AG10803 (cell line): ENCODE measurements around the gene NXN.
"Not testable (repeated sequence)": the region's sequence is repeated elsewhere in the genome, so short reads cannot be mapped to it uniquely, and the experiment has no call there.

Source experiments
- DNase-seq: peaks from one replicate; pipeline ENCODE4 v3.0.0; 2010; ENCODE audit warnings: low read depth
- H3K4me3 ChIP-seq: 2 replicates; pipeline ENCODE4 v1.5.1; 2011; ENCODE audit warnings: mild to moderate bottlenecking, low read length, control low read depth
- CTCF ChIP-seq: conservative IDR thresholded peaks from 2 replicates; pipeline ENCODE4 v1.5.1; 2011; ENCODE audit warnings: mild to moderate bottlenecking, low read length, control low read depth, inconsistent platforms

NXN gene

GRCh38 chr17:916315-916714 lies 63.3 kb downstream of the NXN start:
- no peak for DNase-seq
- TF ChIP-seq CTCF = peak; percentile 27
- no peak overlapping the region for H3K4me3 ChIP-seq

GRCh38 chr17:915538-916201 lies 63.9 kb downstream of the NXN start:
- no peak for TF ChIP-seq CTCF
- no peak overlapping the region for H3K4me3 ChIP-seq
- no peak for DNase-seq

DNA sequence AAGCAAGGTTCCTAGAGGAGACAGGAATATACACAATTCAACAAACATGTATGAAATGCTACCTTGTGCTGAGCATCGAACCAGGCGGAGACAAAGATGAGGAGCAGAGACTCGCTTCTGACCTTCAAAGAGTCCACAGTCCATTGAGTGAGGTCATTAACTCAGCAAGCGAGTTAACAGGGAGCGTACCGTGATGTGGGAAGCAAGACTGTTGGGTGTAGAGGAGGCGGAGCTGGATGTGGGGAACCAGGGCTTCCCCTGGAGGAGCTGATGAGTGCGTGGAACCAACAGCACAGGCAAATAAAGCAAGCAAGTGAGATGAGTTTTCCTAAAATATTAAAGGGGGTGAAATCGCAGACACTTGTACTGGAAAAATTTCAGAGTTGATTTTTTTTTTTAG lies 65.0 kb downstream of the NXN start:
- no peak overlapping the region for H3K4me3 ChIP-seq
- no peak for DNase-seq
- no peak for TF ChIP-seq CTCF

DNA sequence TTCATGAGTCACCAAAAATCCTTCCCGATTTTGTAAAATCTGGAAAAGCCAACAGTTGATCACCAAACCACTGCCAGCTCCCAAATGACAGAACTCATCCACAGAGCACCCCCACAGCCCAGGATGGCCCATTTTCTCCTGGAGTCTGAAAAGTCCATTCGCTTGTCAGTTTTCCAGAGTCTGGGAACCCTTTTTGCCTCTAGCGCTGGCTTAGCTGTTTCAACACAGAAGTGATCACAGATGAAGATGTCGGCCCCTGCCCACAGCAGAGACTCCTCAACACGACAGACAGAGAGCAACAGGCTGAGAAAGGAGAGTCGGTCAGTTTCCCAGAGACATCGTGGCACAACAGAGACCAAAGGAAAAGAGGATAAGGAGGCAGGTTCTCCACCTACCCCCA lies 66.4 kb downstream of the NXN start:
- H3K4me3 ChIP-seq = no peak overlapping the region
- DNase-seq = no peak
- no peak for TF ChIP-seq CTCF

- no peak for TF ChIP-seq CTCF
- peak overlapping the region; percentile 36 for H3K4me3 ChIP-seq
- peak; percentile 89 for DNase-seq
These were observed 69.8 kb downstream of the NXN start for GRCh38 chr17:909642-910323.

GRCh38 chr17:907725-908124 lies 71.9 kb downstream of the NXN start:
- no peak for TF ChIP-seq CTCF
- no peak overlapping the region for H3K4me3 ChIP-seq
- no peak for DNase-seq

DNA sequence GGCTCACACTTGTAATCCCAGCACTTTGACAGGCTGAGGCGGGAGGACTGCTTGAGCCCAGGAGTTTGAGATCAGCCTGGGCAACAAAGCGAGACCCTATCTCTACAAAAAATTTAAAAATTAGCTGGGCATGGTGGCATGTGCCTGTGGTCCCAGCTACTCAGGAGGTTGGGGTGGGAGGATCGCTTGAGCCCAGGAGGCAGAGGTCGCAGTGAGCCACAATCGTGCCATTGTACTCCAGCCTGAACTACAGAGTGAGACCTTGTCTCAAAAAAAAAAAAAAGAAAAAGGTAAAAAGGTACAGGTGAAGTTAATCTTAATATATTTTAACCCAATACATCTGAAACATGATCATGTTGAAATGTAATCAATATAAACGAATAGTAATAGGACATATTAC lies 73.9 kb downstream of the NXN start:
- DNase-seq, H3K4me3 ChIP-seq: not testable (repeated sequence)
